ENCODE measurements around the gene TSNAXIP1. TPM values are rescaled to one million over a fixed set of nuclear protein-coding genes. Genes with fewer than 3 reads are reported as not detected.
"Not testable (repeated sequence)": the region's sequence is repeated elsewhere in the genome, so short reads cannot be mapped to it uniquely, and the experiment has no call there.

Gene TSNAXIP1
- total RNA-seq, 1 experiment from 2014 or later: 0.84 TPM

DNA sequence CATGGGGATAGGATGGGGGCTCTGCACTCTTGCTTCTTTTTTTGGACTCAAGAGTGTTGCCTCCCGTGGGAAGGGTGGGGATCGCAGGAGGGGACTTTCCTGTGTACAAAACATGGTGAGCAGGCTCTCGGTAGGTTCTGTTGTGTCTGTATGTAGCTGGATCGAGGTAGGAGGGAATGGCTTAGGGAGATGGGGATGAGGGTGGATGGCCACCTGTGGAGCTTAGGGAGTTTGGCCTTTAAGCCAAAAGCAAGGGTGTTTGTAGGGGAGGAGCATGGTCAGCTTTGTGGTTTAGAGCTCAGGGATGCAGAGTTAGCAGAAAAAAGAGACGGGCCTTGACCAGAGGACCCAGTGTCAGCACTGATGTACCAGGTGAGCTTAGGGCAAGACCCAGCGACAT lies 55.2 kb downstream of the TSNAXIP1 start:
- Histone ChIP-seq H3K4me1 (peaks cover 16% of the 10 kb centered on the region), H3K27me3 (replicated peaks; ENCODE audit: control insufficient read depth, insufficient read depth, low read length) (no peaks in the 10 kb centered on the region), H3K36me3 (ENCODE audit: control insufficient read depth, insufficient read depth, low read length) (peaks cover 4% of the 10 kb centered on the region; the same call in 1 of the 2 replicates), H3K9me3 (no peaks in the 10 kb centered on the region), H3K4me3 (ENCODE audit: low read depth, low read length) (no peak overlapping the region)
- CTCF ChIA-PET: interaction anchor here (0.6 to 1.1 kb wide), 2 partner anchors 173 to 341 kb away, joined by 3 to 4 read pairs; no protein-coding TSS in a partner anchor
- no peak for DNase-seq
- Mint-ChIP-seq H3K27ac (ENCODE audit: unreplicated experiment) (peak overlapping the region; percentile 8), H3K27me3 (ENCODE audit: insufficient read depth, unreplicated experiment) (no peaks in the 10 kb centered on the region), H3K4me3 (ENCODE audit: unreplicated experiment) (no peak overlapping the region), H3K36me3 (ENCODE audit: insufficient read depth, unreplicated experiment) (peaks cover 95% of the 10 kb centered on the region), H3K9me3 (ENCODE audit: unreplicated experiment) (no peaks in the 10 kb centered on the region), H3K4me1 (ENCODE audit: low read depth, unreplicated experiment) (peaks cover 19% of the 10 kb centered on the region)
- BruUV-seq (replicated peaks): no TSS peak
- TF ChIP-seq, protein P1, sequence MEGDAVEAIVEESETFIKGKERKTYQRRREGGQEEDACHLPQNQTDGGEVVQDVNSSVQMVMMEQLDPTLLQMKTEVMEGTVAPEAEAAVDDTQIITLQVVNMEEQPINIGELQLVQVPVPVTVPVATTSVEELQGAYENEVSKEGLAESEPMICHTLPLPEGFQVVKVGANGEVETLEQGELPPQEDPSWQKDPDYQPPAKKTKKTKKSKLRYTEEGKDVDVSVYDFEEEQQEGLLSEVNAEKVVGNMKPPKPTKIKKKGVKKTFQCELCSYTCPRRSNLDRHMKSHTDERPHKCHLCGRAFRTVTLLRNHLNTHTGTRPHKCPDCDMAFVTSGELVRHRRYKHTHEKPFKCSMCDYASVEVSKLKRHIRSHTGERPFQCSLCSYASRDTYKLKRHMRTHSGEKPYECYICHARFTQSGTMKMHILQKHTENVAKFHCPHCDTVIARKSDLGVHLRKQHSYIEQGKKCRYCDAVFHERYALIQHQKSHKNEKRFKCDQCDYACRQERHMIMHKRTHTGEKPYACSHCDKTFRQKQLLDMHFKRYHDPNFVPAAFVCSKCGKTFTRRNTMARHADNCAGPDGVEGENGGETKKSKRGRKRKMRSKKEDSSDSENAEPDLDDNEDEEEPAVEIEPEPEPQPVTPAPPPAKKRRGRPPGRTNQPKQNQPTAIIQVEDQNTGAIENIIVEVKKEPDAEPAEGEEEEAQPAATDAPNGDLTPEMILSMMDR (IDR thresholded peaks at IDR 0.05; ENCODE audit: insufficient read depth in 1 of 2, low read depth in 1 of 2, low read length in 1 of 2, severe bottlenecking in 1 of 2, unreplicated experiment in 1 of 2): no peak
- POLR2A ChIA-PET: interaction anchor here (0.9 kb wide), 1 partner anchor 16 kb away, joined by 3 read pairs; no protein-coding TSS in a partner anchor
- intact Hi-C loops (cut with micrococcal nuclease; ENCODE audit: unreplicated experiment): no loop called here

DNA sequence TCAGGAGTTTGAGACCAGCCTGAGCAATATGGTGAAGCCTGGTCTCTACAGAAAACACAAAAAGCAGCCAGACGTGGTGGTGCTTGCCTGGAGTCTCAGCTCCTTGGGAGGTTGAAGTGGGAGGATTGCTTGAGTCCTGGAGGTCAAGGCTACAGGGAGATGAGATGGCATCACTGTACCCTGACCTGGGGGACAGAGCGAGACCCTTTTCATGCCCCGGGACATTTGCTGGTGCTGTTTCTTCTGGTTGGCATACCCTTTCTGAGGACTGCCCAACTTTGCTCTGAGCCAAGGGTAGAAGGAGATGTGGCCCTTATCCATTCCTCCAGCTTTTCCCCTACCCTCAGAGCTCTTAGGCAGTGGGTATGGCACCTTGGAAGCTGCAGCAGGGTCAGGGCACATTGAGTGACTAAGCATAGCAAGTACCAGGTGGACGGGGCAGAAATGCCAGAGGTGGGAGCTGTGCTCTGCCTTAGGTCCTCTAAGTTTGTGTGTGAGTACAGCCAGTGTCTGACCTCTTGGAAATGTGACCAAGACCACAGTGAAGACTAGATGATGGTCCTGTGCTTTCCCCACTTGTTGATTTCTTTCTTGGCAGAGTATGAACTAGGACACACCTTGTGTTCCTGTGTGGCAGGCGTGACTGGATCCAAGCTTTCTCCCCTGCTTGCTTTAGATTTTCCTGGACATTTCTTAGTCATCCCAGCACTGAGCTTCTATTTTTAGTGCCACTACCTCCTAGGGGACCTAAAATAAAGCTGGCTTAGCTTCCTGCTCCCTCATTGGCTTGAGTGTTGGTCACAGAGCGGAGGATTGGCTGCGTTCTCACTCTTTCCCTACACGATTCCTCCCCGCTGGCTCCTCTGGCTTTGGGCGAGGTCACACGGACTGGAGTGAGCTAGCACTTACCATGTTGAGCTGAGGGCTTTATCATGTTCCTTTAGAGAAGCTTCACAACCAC lies 56.2 kb downstream of the TSNAXIP1 start:
- peak overlapping the region; percentile 8 for H3K27ac Mint-ChIP-seq (ENCODE audit: unreplicated experiment)
- TF ChIP-seq, protein P1 (IDR thresholded peaks at IDR 0.05; ENCODE audit: insufficient read depth in 1 of 2, low read depth in 1 of 2, low read length in 1 of 2, severe bottlenecking in 1 of 2, unreplicated experiment in 1 of 2): no peak
- Histone ChIP-seq H3K4me3 (ENCODE audit: low read depth, low read length) (no peak overlapping the region), H3K4me1 (peaks cover 5% of the 10 kb centered on the region), H3K36me3 (ENCODE audit: control insufficient read depth, insufficient read depth, low read length) (peaks cover 4% of the 10 kb centered on the region; the same call in 1 of the 2 replicates), H3K9me3 (no peaks in the 10 kb centered on the region), H3K27me3 (replicated peaks; ENCODE audit: control insufficient read depth, insufficient read depth, low read length) (no peaks in the 10 kb centered on the region)
- CTCF ChIA-PET: interaction anchor here (1.0 to 1.2 kb wide), 4 partner anchors 17 to 342 kb away, joined by 4 to 9 read pairs (median 4); no protein-coding TSS in a partner anchor
- DNase-seq: no peak
- no peaks in the 10 kb centered on the region for H3K9me3 Mint-ChIP-seq (ENCODE audit: unreplicated experiment)
- H3K4me1 Mint-ChIP-seq (ENCODE audit: low read depth, unreplicated experiment): peaks cover 8% of the 10 kb centered on the region
- intact Hi-C loops (cut with micrococcal nuclease; ENCODE audit: unreplicated experiment): no loop called here
- no TSS peak for BruUV-seq (replicated peaks)
- POLR2A ChIA-PET: interaction anchor here (0.8 kb wide), 1 partner anchor 17 kb away, joined by 4 read pairs; the partner anchor contains the start of gene NUTF2
- no peak overlapping the region for H3K4me3 Mint-ChIP-seq (ENCODE audit: unreplicated experiment)
- peaks cover 94% of the 10 kb centered on the region for H3K36me3 Mint-ChIP-seq (ENCODE audit: insufficient read depth, unreplicated experiment)
- H3K27me3 Mint-ChIP-seq (ENCODE audit: insufficient read depth, unreplicated experiment): no peaks in the 10 kb centered on the region

DNA sequence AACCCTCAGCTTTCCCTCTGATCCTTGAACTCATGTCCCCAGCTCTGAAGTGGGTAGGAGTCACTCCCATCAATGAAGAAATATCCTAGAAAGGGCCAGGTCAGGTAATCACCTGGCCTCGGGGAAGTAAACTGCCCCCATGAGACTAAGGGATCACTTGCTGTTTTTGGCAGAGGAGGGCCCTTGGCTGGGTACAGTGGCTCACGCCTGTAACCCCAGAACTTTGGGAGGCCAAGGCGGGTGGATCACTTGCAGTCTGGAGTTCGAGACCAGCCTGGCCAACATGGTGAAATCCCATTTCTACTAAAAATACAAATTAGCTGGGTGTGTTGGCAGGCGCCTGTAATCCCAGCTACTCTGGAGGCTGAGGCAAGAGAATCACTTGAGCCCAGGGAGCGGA lies 57.4 kb downstream of the TSNAXIP1 start:
- H3K4me3 ChIP-seq (ENCODE audit: low read depth, low read length); H3K36me3 ChIP-seq (ENCODE audit: control insufficient read depth, insufficient read depth, low read length); BruUV-seq (replicated peaks); H3K27me3 ChIP-seq (replicated peaks; ENCODE audit: control insufficient read depth, insufficient read depth, low read length); H3K4me1 ChIP-seq; H3K27ac Mint-ChIP-seq (ENCODE audit: unreplicated experiment); DNase-seq; H3K9me3 Mint-ChIP-seq (ENCODE audit: unreplicated experiment); H3K4me3 Mint-ChIP-seq (ENCODE audit: unreplicated experiment); H3K9me3 ChIP-seq; H3K4me1 Mint-ChIP-seq (ENCODE audit: low read depth, unreplicated experiment); H3K27me3 Mint-ChIP-seq (ENCODE audit: insufficient read depth, unreplicated experiment): not testable (repeated sequence)
- ChIA-PET CTCF (interaction anchor here (1.0 to 1.3 kb wide), 3 partner anchors 18 to 343 kb away, joined by 4 to 9 read pairs (median 5); no protein-coding TSS in a partner anchor), POLR2A (interaction anchor here (0.8 kb wide), 1 partner anchor 18 kb away, joined by 4 read pairs; the partner anchor contains the start of gene NUTF2)
- intact Hi-C loops (cut with micrococcal nuclease; ENCODE audit: unreplicated experiment): loop anchor here (2.0 kb wide), 1 partner anchor 17 kb away; the partner anchor contains the start of genes CENPT and NUTF2
- H3K36me3 Mint-ChIP-seq (ENCODE audit: insufficient read depth, unreplicated experiment): peaks cover 92% of the 10 kb centered on the region

All from Caco-2 (cell line).